Activated T-cell treated with anti-CD3 and anti-CD28 coated beads, Interleukin-2, amount 50 U/mL, for 72 hours (primary cell): ENCODE data around the gene FXYD3. TPM values are rescaled to one million over a fixed set of nuclear protein-coding genes. Genes with fewer than 3 reads are reported as not detected.
A peak's percentile ranks its signal among the peaks of the same experiment; 100 is the strongest.

Experiments used
- ATAC-seq, 2 donors: fragments of 150-1000 bp; cut with Tn5 transposase; replicated peaks in 1 of 2; 2 replicates each; pipeline ENCODE4 v1.10.0; 2021; ENCODE audit warnings: moderate library complexity in 2 of 2, mild to moderate bottlenecking in 1 of 2
- DNase-seq, 2 donors: peaks; one replicate each; pipeline ENCODE4 v3.0.0; 2021 to 2022; ENCODE audit warnings: mixed read lengths in 1 of 2
- H3K27ac Mint-ChIP-seq: one replicate; pipeline ENCODE4 v1.8.0; 2022; ENCODE audit warnings: mild to moderate bottlenecking, moderate library complexity, mixed read lengths
- H3K27me3 Mint-ChIP-seq: one replicate; pipeline ENCODE4 v1.8.0; 2022; ENCODE audit warnings: low read depth, mixed read lengths
- H3K36me3 Mint-ChIP-seq, 2 donors: one replicate each; pipeline ENCODE4 v1.8.0; 2022; ENCODE audit warnings: mixed read lengths in 2 of 2, mild to moderate bottlenecking in 1 of 2; ENCODE audit not compliant: insufficient read depth in 2 of 2
- H3K4me1 Mint-ChIP-seq: one replicate; pipeline ENCODE4 v1.8.0; 2022; ENCODE audit warnings: low read depth, mixed read lengths
- H3K4me3 Mint-ChIP-seq, 2 donors: one replicate each; pipeline ENCODE4 v1.8.0; 2022; ENCODE audit warnings: mild to moderate bottlenecking in 2 of 2, mixed read lengths in 2 of 2, moderate library complexity in 2 of 2
- H3K9me3 Mint-ChIP-seq, 2 donors: one replicate each; pipeline ENCODE4 v1.8.0; 2022; ENCODE audit warnings: mixed read lengths in 2 of 2
- total RNA-seq, 2 donors: library from RNA; stranded (reverse); gene quantifications; one replicate each; pipeline ENCODE4 v1.2.3, GENCODE V29; 2022

Gene FXYD3, protein sequence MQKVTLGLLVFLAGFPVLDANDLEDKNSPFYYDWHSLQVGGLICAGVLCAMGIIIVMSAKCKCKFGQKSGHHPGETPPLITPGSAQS
- not detected for total RNA-seq

DNA sequence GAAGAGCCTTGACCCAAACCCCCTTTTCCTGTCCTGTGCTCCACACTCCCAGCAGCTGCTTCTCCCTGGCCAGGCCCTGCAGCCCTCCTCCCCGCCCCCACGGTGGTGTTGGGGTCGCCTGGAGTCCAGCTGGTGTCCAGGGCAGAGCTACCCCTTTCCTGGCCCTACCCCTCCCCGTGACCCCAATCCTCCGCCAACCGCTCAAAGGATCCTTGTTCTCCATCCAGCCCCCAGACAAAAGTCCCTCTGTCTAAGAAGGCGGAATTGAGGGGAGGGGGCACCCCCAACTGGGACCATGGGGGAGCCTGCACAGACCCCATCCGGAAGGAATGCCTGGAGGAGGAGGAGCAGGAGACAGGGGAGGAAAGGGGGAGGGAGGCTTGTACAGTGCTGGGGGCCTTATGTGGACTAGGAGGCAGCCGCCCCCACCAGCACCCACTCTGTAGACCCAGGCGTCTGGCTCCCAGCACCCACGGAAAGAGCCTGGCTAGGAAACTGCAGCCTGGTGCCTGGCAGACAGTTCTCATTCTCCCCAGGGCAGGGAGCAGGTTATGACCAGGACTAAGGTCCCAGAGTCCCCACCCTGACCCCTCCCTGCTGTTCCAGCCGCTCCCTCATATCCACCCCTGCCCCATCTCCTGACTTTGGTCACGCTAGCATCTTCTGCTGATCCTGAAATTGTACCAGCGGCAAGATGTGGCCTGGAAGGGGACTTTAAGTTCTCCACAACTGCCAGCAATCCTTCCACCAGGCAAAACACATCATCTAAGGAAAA, at the start of gene FXYD3:
FXYD3 (plus strand) TSS at position 647 of the 775 bp plus-strand sequence. CDS start 3,554 bp downstream, outside the sequence.
- H3K27ac Mint-ChIP-seq, result no peak within 1 kb of the TSS

DNA sequence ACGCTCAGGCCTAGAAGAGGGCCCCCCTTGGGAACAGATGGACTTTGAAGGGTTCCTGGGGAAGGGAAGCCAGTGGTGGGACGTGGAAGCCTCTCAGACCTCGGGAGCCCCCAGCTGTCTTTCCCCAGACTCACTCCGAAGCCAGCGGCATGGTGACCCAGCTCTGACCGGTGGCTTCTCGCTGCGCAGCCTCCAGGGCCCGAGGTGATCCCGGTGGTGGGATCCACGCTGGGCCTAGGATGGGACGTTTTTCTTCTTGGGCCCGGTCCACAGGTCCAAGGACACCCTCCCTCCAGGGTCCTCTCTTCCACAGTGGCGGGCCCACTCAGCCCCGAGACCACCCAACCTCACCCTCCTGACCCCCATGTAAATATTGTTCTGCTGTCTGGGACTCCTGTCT, 49.5 kb upstream of the FXYD3 start:
- peaks cover 0 to 2% of the 10 kb centered on the region in 2 donors for H3K9me3 Mint-ChIP-seq
- peaks cover 27% of the 10 kb centered on the region for H3K4me1 Mint-ChIP-seq
- H3K27me3 Mint-ChIP-seq, result no peaks in the 10 kb centered on the region
- no peaks in the 10 kb centered on the region for H3K36me3 Mint-ChIP-seq
- ATAC-seq (no peak), DNase-seq (no peak)
- H3K27ac Mint-ChIP-seq, result no peak overlapping the region
- no peak overlapping the region for H3K4me3 Mint-ChIP-seq

More for the DNA sequence above, at the start of gene FXYD3:
- H3K9me3 Mint-ChIP-seq, result no peaks in the 10 kb centered on the region
- no peak for ATAC-seq
- H3K4me1 Mint-ChIP-seq, result peaks cover 7% of the 10 kb centered on the region
- H3K4me3 Mint-ChIP-seq, result peak within 1 kb of the TSS; percentile 51 to 62
- DNase-seq, result no peak
- no peaks in the 10 kb centered on the region for H3K27me3 Mint-ChIP-seq
- H3K36me3 Mint-ChIP-seq, result no peaks in the 10 kb centered on the region

DNA sequence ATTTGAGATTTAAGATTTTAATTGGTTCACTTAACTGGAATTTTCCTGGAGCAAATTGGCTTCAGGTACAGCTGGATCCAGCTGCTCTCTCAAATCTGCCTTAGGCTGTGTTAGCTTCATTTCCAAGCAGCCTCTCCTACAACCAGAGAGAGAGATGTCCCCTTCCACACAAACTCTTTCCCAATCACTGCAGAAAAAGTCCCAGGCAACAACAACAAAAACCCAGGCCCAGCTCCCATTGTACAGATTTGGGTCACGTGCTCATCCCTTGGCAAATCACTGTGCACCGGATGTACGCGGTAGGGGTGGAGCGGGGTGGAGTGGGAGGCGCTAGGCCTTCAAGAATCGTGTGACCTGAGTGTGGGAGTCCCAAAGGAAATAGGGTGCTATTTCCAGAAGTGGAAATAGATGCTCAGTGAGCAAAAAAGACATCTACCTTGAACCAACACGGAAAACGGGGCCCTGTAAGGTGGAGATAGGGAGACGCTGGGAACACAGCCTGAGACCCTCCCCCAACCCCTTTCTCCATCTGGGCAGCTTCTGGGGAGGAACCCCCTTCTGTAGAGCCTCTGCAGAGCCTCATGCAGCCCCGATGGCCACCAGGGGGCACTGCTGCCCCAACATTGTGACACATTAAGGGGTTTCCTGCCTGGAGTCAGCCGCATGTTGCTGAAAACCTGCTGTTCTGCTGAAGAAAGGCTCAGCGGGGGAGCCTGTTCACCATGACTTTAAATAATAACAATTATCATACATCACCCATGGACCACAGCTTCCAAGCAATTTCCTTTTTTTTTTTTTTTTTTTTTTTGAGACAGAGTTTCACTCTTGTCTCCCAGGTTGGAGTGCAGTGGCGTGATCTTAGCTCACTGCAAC, 48.7 kb upstream of the FXYD3 start:
- Mint-ChIP-seq H3K4me1 (peaks cover 27% of the 10 kb centered on the region), H3K27me3 (no peaks in the 10 kb centered on the region), H3K9me3 (peaks cover 0 to 2% of the 10 kb centered on the region in 2 donors), H3K4me3 (peak overlapping the region; percentile 18 to 37), H3K27ac (no peak overlapping the region), H3K36me3 (no peaks in the 10 kb centered on the region)
- ATAC-seq, result peak; percentile 91 to 92
- DNase-seq, result peak; percentile 90 to 94

DNA sequence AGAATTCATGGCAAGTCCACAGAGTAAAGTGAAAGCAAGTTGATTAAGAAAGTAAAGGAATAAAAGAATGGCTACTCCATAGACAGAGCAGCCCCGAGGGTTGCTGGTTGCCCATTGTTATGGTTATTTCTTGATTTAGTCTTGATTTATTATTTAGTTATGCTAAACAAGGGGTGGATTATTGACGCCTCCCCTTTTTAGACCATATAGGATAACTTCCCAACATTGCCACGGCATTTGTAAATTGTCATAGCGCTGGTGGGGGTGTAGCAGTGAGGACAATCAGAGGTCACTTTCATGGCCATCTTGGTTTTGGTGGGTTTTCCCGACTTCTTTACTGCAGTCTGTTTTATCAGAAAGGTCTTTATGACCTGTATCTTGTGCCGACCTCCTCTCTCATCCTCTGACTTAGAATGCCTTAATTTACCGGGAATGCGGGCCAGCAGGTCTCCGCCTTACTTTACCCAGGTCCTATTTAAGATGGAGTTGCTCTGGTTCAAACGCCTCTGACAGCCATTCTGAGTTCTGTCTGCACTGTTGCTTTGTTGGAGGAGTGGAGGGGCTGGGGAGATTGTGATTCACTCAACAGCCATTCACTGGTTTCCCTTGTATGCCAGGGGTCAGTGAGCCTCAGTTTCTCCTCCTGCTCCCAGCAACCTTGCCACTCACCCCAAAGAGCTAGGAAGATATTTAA, 46.5 kb upstream of the FXYD3 start:
- peaks cover 18% of the 10 kb centered on the region for H3K4me1 Mint-ChIP-seq
- no peak overlapping the region for H3K4me3 Mint-ChIP-seq
- ATAC-seq (no peak), DNase-seq (no peak)
- no peak overlapping the region for H3K27ac Mint-ChIP-seq
- peaks cover 0 to 2% of the 10 kb centered on the region in 2 donors for H3K9me3 Mint-ChIP-seq
- no peaks in the 10 kb centered on the region for H3K36me3 Mint-ChIP-seq
- no peaks in the 10 kb centered on the region for H3K27me3 Mint-ChIP-seq

DNA sequence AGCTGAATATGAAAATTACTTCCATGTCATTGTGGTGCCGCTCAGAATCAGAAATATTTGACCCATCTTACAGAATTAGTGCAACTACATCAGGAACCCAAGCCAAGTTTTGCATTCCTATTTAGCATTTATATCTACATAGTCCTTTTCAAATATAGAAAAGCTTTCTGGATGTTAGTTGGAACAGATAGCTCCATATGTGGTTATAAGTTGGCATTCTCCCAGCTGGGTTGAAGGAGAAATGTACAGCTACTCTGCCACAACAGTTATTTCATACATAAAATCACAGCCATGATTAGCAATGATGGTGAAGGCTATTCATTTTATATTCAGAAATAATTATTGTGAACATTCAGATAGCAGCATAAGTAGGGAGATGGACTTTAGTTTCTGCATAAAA, 45.9 kb upstream of the FXYD3 start:
- no peak overlapping the region for H3K4me3 Mint-ChIP-seq
- peaks cover 12% of the 10 kb centered on the region for H3K4me1 Mint-ChIP-seq
- peaks cover 0 to 2% of the 10 kb centered on the region in 2 donors for H3K9me3 Mint-ChIP-seq
- ATAC-seq (no peak), DNase-seq (no peak)
- no peaks in the 10 kb centered on the region for H3K36me3 Mint-ChIP-seq
- H3K27me3 Mint-ChIP-seq, result no peaks in the 10 kb centered on the region
- no peak overlapping the region for H3K27ac Mint-ChIP-seq

DNA sequence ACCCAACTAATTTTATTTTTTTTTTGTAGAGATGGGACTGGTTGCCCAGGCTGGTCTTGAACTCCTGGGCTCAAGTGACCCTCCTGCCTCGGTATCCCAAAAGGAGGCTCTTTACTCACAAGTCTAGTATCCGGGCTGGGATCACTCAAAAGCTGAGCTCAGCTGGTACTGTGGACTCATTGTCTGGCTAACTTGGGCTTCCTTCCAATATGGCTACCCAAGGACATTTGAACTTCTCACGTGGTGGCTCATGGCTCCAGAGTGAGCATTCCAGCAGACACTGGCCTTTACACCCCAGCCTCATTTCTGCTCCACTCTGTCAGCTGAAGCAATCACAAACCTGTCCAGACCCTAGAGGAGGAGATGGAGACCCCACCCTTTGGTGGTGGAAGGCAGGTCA, 45.2 kb upstream of the FXYD3 start:
- no peak overlapping the region for H3K27ac Mint-ChIP-seq
- DNase-seq (no peak), ATAC-seq (no peak)
- H3K27me3 Mint-ChIP-seq, result no peaks in the 10 kb centered on the region
- no peaks in the 10 kb centered on the region for H3K36me3 Mint-ChIP-seq
- H3K9me3 Mint-ChIP-seq, result peaks cover 0 to 2% of the 10 kb centered on the region in 2 donors
- H3K4me3 Mint-ChIP-seq, result no peak overlapping the region
- H3K4me1 Mint-ChIP-seq, result peaks cover 6% of the 10 kb centered on the region

DNA sequence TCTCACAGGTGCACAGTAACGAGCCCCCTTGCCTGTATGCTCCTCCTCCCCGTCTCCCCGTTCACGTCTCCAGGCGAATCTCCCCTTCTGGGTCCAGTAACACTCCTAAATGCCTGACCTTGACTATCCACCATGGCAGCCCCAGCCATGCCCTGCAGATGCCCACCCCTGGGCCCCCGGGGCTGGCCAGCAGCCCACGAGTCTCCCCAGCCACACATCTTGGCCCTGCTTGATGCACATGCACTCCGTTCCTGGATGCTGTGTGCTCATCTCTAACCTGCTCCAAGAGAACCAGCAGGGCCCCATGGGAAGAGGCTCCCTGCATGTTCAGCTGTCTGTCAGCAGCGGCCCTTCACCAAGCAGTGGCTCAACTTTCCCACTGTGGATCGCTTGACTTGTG, 42.1 kb upstream of the FXYD3 start:
- H3K9me3 Mint-ChIP-seq, result no peaks in the 10 kb centered on the region
- no peaks in the 10 kb centered on the region for H3K4me1 Mint-ChIP-seq
- DNase-seq (no peak), ATAC-seq (no peak)
- H3K27ac Mint-ChIP-seq, result no peak overlapping the region
- H3K36me3 Mint-ChIP-seq, result no peaks in the 10 kb centered on the region
- H3K27me3 Mint-ChIP-seq, result peaks cover 7% of the 10 kb centered on the region
- H3K4me3 Mint-ChIP-seq, result no peak overlapping the region

DNA sequence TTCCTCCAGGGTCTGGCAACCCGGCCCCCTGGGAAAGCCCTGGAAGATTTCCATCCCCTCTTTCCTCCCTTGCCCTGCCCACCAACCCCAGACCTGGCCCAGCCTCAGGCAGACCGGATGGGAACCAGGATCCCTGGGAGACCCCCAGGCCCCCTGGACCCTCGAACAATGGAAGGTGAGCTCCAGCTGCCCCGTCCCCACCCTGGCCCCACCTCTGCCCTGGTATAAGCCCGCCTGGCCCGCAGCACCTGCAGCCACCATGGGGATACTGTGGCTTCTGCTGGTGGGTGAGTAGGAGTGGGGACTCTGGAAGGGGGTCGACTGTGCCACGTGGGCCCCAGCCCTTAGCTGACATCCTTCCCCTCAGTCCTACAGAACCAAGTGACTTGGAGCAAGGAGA, 41.7 kb upstream of the FXYD3 start:
- no peak for DNase-seq
- Mint-ChIP-seq H3K4me3 (no peak overlapping the region), H3K9me3 (no peaks in the 10 kb centered on the region), H3K27me3 (peaks cover 11% of the 10 kb centered on the region), H3K27ac (no peak overlapping the region), H3K4me1 (no peaks in the 10 kb centered on the region), H3K36me3 (no peaks in the 10 kb centered on the region)
- ATAC-seq, result no peak

DNA sequence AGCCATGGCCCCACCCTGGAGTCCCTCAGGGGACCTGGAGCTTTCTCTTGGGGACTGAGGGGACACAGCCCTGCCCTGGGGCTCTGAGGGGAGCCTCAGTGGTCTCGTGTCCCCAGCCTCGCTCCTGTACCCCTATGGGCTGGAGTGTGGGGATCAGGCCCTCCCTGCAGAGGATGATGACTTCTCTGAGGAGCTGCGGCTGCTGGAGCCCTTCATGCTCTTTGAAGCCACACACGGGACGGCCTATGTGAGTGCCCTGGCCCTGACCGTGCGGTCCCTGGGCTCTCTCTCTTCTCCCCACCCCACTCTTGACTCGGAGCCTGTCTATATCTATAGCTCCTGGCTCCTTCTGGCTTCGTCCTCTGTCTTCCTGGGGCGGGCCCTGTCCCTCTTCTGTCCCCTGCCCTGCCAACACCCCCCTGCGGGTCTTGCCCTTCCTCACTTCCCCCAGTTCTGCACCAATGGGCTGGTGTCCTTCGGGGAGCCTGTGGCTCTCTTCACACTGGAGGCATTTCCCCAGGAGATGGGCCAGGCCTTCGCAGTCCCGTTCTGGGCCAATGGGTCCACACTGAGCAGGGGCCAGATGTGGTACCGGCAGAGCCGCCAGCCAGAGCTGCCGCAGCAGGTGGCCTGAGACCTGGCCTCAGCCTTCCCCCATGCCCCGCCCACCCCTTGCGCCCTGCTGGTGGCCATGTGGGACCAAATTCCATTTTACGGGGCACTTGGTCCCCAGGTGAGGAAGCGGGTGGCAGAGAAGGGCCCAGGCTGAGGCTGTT, 41.0 kb upstream of the FXYD3 start:
- DNase-seq (no peak), ATAC-seq (no peak)
- Mint-ChIP-seq H3K9me3 (no peaks in the 10 kb centered on the region), H3K27me3 (peaks cover 17% of the 10 kb centered on the region), H3K4me1 (no peaks in the 10 kb centered on the region), H3K36me3 (no peaks in the 10 kb centered on the region), H3K27ac (no peak overlapping the region), H3K4me3 (no peak overlapping the region)

DNA sequence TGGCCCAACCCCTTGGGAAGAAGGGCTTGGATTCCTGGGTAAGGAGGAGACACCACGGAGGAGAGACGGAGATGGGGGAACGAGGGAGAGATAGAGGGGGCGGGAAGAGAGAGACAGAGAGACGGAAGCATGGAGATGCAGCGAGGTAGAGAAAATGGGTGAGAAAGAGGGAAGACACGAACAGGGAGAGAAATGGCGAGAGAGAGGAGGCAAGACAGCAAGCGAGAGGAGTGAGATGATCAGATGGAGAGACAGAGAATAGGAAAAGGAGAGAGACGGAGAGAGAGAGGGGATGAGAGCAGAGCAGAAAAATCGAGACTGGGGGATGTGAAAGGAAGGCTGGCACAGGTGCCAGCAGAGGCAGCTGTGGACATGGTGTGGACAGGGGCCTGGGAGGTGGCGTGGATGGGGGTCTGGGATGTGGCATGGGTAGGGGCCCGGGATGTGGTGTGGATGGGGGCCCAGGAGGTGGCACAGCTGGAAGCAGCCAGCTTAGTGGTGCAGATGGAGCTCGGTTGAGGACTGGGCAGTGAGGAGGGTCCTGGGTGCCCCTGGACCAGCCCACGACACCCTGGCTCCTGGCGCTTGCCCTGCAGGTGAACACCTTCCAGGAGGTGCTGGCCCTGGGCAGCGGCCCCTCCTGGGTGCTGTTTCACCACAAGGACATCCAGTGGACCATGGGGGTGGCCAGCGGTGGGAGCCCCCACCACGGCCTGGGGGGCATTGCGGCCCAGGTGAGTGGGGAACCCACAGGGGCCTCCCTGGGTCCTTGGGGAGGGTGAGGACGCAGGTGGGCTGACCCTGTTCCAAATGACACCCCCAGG, 40.2 kb upstream of the FXYD3 start:
- no peak for ATAC-seq
- H3K4me3 Mint-ChIP-seq, result no peak overlapping the region
- no peaks in the 10 kb centered on the region for H3K9me3 Mint-ChIP-seq
- no peak for DNase-seq
- no peak overlapping the region for H3K27ac Mint-ChIP-seq
- no peaks in the 10 kb centered on the region for H3K4me1 Mint-ChIP-seq
- peaks cover 17% of the 10 kb centered on the region for H3K27me3 Mint-ChIP-seq
- no peaks in the 10 kb centered on the region for H3K36me3 Mint-ChIP-seq

DNA sequence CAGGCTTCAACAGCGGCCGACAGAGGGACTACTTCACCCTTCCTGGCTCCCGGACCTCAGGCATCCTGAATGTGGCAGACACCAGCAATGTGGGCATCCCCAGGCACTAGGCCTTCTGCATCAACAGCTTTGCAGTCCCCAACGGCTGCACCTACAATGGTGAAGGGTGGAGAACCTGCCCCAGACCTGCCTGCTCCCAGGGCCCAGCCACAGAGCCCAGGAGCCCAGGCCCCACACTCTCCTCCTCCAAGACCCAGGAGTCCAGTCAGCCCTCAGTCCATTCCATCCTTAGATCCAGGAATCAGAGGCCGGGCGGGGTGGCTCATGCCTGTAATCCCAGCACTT, 39.6 kb upstream of the FXYD3 start:
- ATAC-seq (no peak), DNase-seq (no peak)

DNA sequence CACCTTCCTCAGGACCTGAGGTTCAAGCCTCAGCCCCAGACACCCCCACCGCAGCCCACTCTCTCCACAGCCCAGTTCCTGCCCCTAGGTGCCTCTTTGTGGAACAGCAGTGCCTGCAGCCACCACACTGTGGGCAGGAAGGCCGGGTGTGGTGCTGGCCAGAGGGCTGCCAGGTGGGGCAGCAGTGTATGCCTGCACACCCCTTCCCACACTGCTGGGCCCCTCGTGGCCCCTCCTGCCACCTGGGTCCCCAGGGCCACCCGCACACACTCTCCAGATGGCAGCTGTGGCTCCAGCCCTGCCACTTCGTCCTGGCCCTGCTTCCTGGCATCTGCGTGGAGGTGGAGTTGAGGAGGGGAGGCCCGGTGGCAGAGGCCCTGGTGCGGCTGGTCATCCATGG, 39.0 kb upstream of the FXYD3 start:
- no peaks in the 10 kb centered on the region for H3K4me1 Mint-ChIP-seq
- H3K4me3 Mint-ChIP-seq, result no peak overlapping the region
- no peak overlapping the region for H3K27ac Mint-ChIP-seq
- DNase-seq (no peak), ATAC-seq (no peak)
- peaks cover 17% of the 10 kb centered on the region for H3K27me3 Mint-ChIP-seq
- H3K9me3 Mint-ChIP-seq, result no peaks in the 10 kb centered on the region
- no peaks in the 10 kb centered on the region for H3K36me3 Mint-ChIP-seq

More for the DNA sequence above, 39.6 kb upstream of the FXYD3 start:
- Mint-ChIP-seq H3K36me3 (no peaks in the 10 kb centered on the region), H3K9me3 (no peaks in the 10 kb centered on the region), H3K4me1 (no peaks in the 10 kb centered on the region), H3K27ac (no peak overlapping the region), H3K4me3 (no peak overlapping the region), H3K27me3 (peaks cover 17% of the 10 kb centered on the region)
